Fibroblast of skin of left biceps (primary cell): ENCODE data around the gene IL16.
"Not testable (repeated sequence)": the region's sequence is repeated elsewhere in the genome, so short reads cannot be mapped to it uniquely, and the experiment has no call there.

Experiments used
- DNase-seq, 2 experiments: peaks; one replicate each; pipeline ENCODE4 v3.0.0-alpha.2; 2013; ENCODE audit warnings: low read depth in 2 of 2

The IL16 gene

DNA sequence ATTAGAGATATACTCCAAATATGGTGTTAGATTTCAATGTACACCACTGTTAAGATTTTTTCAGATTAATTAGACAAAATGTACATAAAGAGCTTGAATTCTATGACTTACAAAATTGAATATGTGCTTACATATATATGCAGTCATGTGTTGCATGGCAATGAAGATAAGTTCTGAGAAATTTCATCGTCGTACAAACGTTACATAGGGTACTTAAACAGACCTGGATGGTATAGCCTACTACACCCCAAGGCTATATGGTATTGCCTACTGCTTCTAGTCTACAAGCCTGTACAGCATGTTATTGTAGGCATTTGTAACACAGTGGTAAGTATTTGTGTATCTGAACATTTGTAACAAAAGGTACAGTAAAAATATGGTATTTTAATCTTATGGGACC lies 9.3 kb downstream of the IL16 start:
- DNase-seq = no peak

DNA sequence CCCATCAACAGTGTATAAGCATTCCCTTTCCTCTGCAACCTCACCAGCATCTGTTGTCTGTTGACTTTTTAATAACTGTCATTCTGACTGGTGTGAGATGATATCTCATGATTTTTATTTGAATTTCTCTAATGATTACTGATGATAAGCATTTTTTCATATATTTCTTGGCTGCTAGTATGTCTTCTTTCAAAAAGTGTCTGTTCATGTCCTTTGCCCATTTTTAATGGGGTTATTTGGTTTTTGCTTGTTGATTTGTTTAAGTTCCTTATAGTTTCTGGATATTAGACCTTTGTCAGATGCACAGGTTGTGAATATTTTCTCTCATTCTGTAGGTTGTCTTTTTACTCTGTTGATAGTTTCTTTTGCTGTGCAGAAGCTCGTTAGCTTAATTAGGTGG lies 11.3 kb downstream of the IL16 start:
- not testable (repeated sequence) for DNase-seq

GRCh38 chr15:81209635-81210034 lies 13.0 kb downstream of the IL16 start:
- DNase-seq = no peak

GRCh38 chr15:81211376-81211775 lies 14.7 kb downstream of the IL16 start:
- DNase-seq = no peak

DNA sequence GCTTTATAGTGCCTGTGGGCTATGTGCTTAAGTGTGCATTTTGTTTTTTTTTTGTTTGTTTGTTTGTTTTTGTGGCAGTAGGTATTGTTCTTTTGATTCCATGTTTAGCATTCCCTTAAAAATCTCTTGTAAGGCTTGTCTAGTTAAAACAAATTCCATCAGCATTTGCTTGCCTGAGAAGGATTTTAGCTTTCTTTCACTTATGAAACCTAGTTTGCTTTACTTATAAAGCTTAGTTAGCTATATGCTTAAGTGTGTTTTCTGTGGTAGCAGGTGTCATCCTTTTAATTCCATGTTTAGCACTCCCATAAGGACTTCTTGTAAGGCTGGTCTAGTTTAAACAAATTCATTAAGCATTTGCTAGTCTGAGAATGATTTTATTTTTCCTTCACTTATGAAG lies 17.3 kb downstream of the IL16 start:
- DNase-seq = no peak

GRCh38 chr15:81215531-81215930 lies 18.9 kb downstream of the IL16 start:
- no peak for DNase-seq

- DNase-seq = no peak
Measured at GRCh38 chr15:81215983-81216382, 19.3 kb downstream of the IL16 start.

GRCh38 chr15:81216422-81216821 lies 19.7 kb downstream of the IL16 start:
- no peak for DNase-seq

DNA sequence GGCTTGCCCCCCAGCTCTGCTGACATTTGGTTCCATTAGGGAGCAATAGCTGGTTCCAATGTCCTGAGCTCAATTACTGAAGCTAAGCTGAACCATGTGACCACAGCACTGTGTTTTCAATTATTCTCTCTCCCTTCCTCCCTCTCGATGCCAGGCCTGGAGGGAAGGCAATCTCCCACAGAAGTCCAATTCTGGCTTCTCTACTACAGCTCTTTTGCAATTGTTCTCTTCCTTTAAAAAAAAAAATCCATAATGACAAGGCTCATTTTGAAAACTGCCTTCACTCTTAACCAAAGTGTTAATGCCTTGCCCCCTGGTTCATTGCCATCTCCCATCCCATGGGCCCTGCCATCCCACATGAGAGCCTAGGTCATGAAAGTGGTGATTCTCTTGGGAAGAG lies 24.8 kb downstream of the IL16 start:
- DNase-seq = no peak

- DNase-seq = no peak
Measured at GRCh38 chr15:81222007-81222406, 25.3 kb downstream of the IL16 start.

- no peak for DNase-seq
Measured at GRCh38 chr15:81223346-81223971, 26.8 kb downstream of the IL16 start.

- no peak for DNase-seq
Measured at GRCh38 chr15:81224232-81224631, 27.6 kb downstream of the IL16 start.

GRCh38 chr15:81225161-81225671 lies 28.5 kb downstream of the IL16 start:
- DNase-seq = no peak

DNA sequence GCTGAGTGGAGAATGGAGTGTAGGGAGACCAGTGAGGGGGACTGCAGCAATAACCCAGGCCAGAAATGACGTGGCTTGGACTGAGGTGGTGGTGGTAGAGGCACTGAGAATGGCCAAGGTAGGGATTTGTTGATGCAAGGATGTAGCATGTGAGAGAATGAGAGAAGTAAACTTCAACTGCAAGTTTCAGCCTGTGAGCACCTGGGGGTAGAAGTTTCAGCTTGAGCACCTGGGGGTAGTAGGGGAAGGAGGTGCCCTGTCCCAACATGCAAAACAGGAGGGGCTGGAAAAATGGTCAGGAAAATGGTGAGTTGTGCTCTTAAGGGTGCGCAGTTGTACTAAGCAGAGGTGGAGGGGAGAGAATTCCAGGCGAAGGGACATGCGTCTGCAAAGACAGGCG lies 31.0 kb downstream of the IL16 start:
- DNase-seq = no peak

- DNase-seq = no peak
Measured at GRCh38 chr15:81229586-81229985, 32.9 kb downstream of the IL16 start.

DNA sequence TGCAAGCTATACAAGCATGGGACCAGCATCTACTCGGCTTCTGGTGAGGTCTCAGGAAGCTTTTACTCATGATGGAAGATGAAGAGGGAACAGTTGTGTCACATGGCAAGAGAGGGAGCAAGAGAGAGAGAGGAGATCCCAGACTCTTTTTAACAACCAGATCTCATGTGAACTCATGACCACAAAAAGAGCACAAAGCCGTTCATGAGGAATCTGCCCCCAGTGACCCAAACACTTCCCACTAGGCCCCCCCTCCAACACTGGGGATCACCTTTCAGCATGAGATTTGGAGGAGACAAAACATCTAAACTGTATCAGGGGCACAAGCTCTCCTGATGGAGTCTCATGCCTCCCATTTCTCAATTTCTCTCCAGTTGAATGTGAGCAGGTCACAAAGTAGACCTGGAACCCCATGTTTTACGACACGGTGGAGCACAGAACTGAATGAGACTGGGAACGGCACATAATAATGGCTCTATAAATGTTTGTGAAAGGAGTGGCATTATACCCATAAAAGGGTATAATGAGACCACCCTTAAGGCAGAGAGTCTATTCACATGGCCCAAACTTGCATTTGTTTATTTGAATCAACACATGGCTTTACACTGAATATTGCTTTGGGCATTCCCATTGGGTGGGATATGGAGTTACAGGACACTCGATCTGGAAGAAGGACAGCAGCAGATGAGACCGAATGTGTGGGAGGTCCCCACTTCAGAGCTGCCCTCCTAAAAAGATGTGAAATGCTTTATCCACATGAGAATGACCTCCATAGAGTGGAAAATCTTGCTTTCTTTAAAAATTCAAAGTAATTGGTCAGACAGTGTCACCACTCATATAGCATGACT lies 38.8 kb downstream of the IL16 start:
- DNase-seq = no peak

GRCh38 chr15:81239190-81239589 lies 42.5 kb downstream of the IL16 start:
- DNase-seq = no peak

DNA sequence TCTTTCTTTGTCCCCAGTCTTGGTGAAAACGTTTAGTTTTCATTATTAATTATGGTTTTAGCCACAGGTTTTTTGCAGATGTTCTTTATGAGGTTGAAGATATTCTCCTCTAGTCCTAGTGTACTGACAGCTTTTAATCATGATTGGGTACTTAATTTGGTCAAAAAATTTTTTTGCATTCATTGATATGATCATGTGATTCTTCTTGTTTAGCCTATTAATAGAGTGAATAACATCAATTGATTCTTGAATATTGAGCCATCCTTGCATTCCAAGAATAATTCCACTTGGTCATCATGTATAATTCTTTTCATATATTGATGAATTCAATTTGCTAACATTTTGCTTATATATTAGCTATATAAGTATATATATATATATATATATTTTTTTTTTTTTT lies 46.1 kb downstream of the IL16 start:
- no peak for DNase-seq

DNA sequence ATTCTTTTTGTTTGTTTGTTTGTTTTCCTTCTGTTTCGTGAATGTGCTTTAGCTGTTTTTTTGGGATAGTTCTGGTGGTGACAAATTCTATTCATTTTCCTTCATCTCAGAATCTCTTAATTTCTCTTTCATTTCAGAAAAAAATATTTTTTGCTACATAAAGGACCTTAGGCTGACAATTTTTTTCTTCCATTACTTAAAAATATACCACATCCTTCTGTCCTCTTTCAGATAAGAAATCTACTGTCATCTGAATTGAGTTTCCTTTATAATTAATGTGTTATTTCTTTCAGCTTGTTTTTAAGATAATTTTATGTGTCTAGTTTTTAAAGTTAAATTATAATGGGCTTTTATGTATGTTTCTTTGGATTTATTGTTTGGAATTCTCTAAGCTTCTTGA lies 47.6 kb downstream of the IL16 start:
- no peak for DNase-seq

- DNase-seq = no peak
Measured at GRCh38 chr15:81253846-81254245, 57.2 kb downstream of the IL16 start.

- DNase-seq = no peak
Measured at GRCh38 chr15:81254277-81254915, 57.7 kb downstream of the IL16 start.

GRCh38 chr15:81254916-81255290 lies 58.2 kb downstream of the IL16 start:
- DNase-seq = no peak
